GM12892 (cell line): ENCODE data around the gene STIM2.

Source experiments
- DNase-seq: peaks from one replicate; pipeline ENCODE4 v3.0.0; 2011; ENCODE audit not compliant: insufficient read length
- FAIRE-seq: peaks from 2 replicates; lab custom pipeline; 2011; peaks lifted over from hg19 to GRCh38; lab: Jason Lieb, UNC
- POLR2A ChIP-seq: IDR thresholded peaks from 2 replicates; pipeline ENCODE4 v1.6.1; 2011; ENCODE audit warnings: low read depth, low read length, control low read depth
- POLR2AphosphoS5 ChIP-seq: IDR thresholded peaks from 2 replicates; pipeline ENCODE4 v1.6.1; 2011; ENCODE audit warnings: low read depth, low read length, control low read depth
- TAF1 ChIP-seq: IDR thresholded peaks from 2 replicates; pipeline ENCODE4 v1.6.1; 2011; ENCODE audit warnings: low read depth, mild to moderate bottlenecking, control low read depth, low read length, borderline replicate concordance

The STIM2 gene

DNA sequence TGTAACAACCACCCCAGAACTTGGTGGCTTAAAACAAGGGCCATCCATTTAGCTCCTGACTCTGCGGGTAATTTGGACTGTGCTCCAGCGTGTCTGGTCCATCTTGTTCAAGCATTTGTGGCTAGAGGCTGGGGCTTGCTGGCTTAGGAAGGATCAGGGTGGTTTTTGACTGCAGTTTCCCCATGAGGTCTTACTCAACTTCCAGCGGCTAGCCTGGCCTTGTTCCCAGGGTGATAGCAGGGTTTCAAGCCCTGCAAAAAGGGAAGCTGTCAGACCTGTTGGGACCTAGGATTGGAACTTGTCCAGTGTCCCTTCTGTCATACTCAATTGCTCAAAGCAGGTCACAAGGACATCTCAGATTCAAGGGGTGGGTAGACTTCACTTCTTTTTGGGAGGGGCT lies 205.9 kb downstream of the STIM2 start:
- DNase-seq (no peak), FAIRE-seq (no peak)
- TF ChIP-seq TAF1 (no peak), POLR2AphosphoS5 (no peak), POLR2A (no peak)

DNA sequence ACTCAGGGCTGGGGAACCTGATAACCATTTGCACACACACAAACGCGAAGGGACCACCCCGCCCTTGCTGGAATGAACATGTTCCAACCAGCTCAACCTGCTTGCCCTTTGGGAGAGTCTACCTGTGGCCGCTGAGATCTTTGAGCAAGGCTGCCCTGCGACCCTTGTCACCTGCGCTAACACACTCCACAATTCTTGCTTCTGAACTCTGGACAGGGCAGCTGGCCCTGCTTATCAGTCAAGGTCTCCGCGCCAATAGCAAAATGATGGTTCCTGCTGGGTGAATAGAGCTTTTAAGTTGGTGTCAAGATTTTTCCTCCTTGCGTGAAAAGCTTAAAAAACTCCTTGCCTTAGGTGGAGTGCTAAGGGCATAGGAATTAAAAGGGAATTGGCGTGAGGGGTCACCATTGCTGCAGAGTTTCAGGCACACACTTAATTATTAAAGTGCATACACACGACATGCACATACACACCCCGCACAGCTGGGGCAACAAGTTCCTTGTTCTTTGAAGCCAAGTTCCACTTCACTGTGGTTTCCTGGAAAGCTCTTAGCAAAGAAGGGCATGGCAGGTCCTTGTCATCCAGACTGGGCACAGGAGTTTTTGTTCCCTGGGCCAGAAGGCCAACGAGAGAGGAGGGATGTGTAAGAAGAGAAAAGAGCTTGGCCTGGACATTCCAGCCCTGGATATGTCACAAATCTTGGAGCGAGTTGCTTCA lies 207.7 kb downstream of the STIM2 start:
- DNase-seq (no peak), FAIRE-seq (no peak)
- TF ChIP-seq POLR2A (no peak), TAF1 (no peak), POLR2AphosphoS5 (no peak)
